Measurements from ENCODE around the gene KIAA1217. TPM values are rescaled to one million over a fixed set of nuclear protein-coding genes. Genes with fewer than 3 reads are reported as not detected.

The KIAA1217 gene
- total and polyA plus RNA-seq, 9 of the 15 experiments (the other 6 are each of a cell fraction or from before 2014, with no cell fraction given) = 0.04 TPM; not detected in 8

DNA sequence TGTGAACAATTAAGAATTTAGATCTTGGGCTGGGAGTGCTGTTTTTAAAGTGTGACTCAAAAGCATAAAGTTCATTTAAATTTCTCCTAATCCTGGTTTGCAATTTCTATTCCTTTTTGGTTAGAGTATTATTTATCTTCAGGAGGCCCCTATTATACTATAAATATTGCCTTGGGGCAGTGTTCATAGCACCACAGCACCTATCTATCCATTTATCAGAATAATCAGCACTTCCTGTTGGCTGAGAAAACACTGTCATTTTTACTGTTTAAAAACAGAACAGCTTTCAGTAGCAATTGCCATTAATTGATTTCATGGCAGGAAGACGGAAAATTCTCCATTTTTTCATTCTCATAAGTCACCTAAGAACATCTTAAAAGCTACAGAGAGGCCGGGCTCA, 111.4 kb downstream of the KIAA1217 start:
- no peak overlapping the region for H3K4me2 ChIP-seq (ENCODE audit: insufficient read depth, low read length)
- intact Hi-C loops (cut with micrococcal nuclease) = no loop called here
- H3K9me3 ChIP-seq (replicated peaks; ENCODE audit: control insufficient read depth, insufficient read depth, low read depth, low read length) = no peaks in the 10 kb centered on the region
- ChIA-PET POLR2A (no interaction called here), CTCF (ENCODE audit: low intra/inter-chr PET ratio) (no interaction called here)
- H3K9ac ChIP-seq (ENCODE audit: insufficient read depth in 1 of 2, low read depth in 2 of 2, low read length in 2 of 2) = no peak overlapping the region
- ATAC-seq = no peak
- no peaks in the 10 kb centered on the region for H3K9me1 ChIP-seq (ENCODE audit: control insufficient read depth, insufficient read depth, low read length)
- no peak overlapping the region for H2AFZ ChIP-seq (ENCODE audit: low read depth, low read length)
- H3K4me3 ChIP-seq = no peak overlapping the region
- DNase-seq (ENCODE audit: extremely low read depth in 1 of 4, low spot score in 3 of 4) = no peak
- no TSS peak for BruUV-seq (replicated peaks)
- TF ChIP-seq SNAPC5 (CRISPR knock-in tag; IDR thresholded peaks at IDR 0.05) (no peak), KDM5B (IDR thresholded peaks at IDR 0.05; ENCODE audit: insufficient replicate concordance, low read depth, low read length) (no peak), HMGXB4 (CRISPR knock-in tag; IDR thresholded peaks at IDR 0.05) (no peak), BRCA1 (IDR thresholded peaks at IDR 0.05) (no peak), BRCA1 (CRISPR knock-in tag; IDR thresholded peaks at IDR 0.05) (no peak), OTX1 (CRISPR knock-in tag; IDR thresholded peaks at IDR 0.05) (no peak), RNF2 (IDR thresholded peaks at IDR 0.05) (no peak), HDAC6 (IDR thresholded peaks at IDR 0.05; ENCODE audit: low read depth, low read length) (no peak), HCFC1 (IDR thresholded peaks at IDR 0.05; ENCODE audit: low read depth, low read length) (no peak), SIRT6 (IDR thresholded peaks at IDR 0.05; ENCODE audit: low read depth, low read length) (no peak), ZNF217 (CRISPR knock-in tag; IDR thresholded peaks at IDR 0.05) (no peak), KHSRP (IDR thresholded peaks at IDR 0.05) (no peak), ETV5 (CRISPR knock-in tag; IDR thresholded peaks at IDR 0.05; ENCODE audit: low read depth) (no peak), ILF3 (IDR thresholded peaks at IDR 0.05; ENCODE audit: borderline replicate concordance) (no peak), SETDB1 (IDR thresholded peaks at IDR 0.05; ENCODE audit: low read length) (no peak), FOXK1 (CRISPR knock-in tag; IDR thresholded peaks at IDR 0.05; ENCODE audit: borderline replicate concordance) (no peak), CCAR2 (IDR thresholded peaks at IDR 0.05; ENCODE audit: low read depth, low read length) (no peak)
- TF ChIP-seq, protein P1, sequence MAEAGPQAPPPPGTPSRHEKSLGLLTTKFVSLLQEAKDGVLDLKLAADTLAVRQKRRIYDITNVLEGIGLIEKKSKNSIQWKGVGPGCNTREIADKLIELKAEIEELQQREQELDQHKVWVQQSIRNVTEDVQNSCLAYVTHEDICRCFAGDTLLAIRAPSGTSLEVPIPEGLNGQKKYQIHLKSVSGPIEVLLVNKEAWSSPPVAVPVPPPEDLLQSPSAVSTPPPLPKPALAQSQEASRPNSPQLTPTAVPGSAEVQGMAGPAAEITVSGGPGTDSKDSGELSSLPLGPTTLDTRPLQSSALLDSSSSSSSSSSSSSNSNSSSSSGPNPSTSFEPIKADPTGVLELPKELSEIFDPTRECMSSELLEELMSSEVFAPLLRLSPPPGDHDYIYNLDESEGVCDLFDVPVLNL (CRISPR knock-in tag; IDR thresholded peaks at IDR 0.05; ENCODE audit: low read depth) = no peak
- TF ChIP-seq, protein P2, sequence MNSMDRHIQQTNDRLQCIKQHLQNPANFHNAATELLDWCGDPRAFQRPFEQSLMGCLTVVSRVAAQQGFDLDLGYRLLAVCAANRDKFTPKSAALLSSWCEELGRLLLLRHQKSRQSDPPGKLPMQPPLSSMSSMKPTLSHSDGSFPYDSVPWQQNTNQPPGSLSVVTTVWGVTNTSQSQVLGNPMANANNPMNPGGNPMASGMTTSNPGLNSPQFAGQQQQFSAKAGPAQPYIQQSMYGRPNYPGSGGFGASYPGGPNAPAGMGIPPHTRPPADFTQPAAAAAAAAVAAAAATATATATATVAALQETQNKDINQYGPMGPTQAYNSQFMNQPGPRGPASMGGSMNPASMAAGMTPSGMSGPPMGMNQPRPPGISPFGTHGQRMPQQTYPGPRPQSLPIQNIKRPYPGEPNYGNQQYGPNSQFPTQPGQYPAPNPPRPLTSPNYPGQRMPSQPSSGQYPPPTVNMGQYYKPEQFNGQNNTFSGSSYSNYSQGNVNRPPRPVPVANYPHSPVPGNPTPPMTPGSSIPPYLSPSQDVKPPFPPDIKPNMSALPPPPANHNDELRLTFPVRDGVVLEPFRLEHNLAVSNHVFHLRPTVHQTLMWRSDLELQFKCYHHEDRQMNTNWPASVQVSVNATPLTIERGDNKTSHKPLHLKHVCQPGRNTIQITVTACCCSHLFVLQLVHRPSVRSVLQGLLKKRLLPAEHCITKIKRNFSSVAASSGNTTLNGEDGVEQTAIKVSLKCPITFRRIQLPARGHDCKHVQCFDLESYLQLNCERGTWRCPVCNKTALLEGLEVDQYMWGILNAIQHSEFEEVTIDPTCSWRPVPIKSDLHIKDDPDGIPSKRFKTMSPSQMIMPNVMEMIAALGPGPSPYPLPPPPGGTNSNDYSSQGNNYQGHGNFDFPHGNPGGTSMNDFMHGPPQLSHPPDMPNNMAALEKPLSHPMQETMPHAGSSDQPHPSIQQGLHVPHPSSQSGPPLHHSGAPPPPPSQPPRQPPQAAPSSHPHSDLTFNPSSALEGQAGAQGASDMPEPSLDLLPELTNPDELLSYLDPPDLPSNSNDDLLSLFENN (IDR thresholded peaks at IDR 0.05; ENCODE audit: low read depth in 2 of 2, low read length in 2 of 2) = no peak
- H4K20me1 ChIP-seq (replicated peaks; ENCODE audit: control insufficient read depth, insufficient read depth, low read length) = no peaks in the 10 kb centered on the region
- H3K4me1 ChIP-seq (replicated peaks in 1 of 2; ENCODE audit: control insufficient read depth in 2 of 2, insufficient read depth in 2 of 2, low read length in 2 of 2) = no peaks in the 10 kb centered on the region
- FAIRE-seq = no peak
- WGBS (ENCODE audit: insufficient coverage, low coverage, missing lambda C conversion rate) = 2% methylated on average over 2 of the region's 2 CpGs
- no peaks in the 10 kb centered on the region for H3K27me3 ChIP-seq (ENCODE audit: control insufficient read depth in 2 of 2, insufficient read depth in 2 of 2, low read length in 2 of 2)
- no peaks in the 10 kb centered on the region for H3K36me3 ChIP-seq (ENCODE audit: control insufficient read depth, insufficient read depth, low read length)
- no peak overlapping the region for H3K27ac ChIP-seq (ENCODE audit: extremely low read depth, low read depth, low read length)
- in situ Hi-C loops (cut with MboI) = no loop called here
- no peaks in the 10 kb centered on the region for H3K79me2 ChIP-seq (ENCODE audit: control insufficient read depth, insufficient read depth, low read length)
